Cardiac muscle cell (in vitro differentiated cells and primary cell): ENCODE measurements around the gene PRTFDC1. TPM values are rescaled to one million over a fixed set of nuclear protein-coding genes. Genes with fewer than 3 reads are reported as not detected.

Experiments
- DNase-seq, 2 donors: peaks; one replicate each; pipeline versions ENCODE4 v3.0.0 to v3.0.0-alpha.2; 2010 to 2017; ENCODE audit warnings: low read depth in 1 of 2, low spot score in 1 of 2
- H3K27ac ChIP-seq: fragments of 200-600 bp; sonication (generic); 2 replicates; pipeline ENCODE4 v1.5.1; 2016
- H3K27me3 ChIP-seq: fragments of 200-600 bp; sonication (generic); 2 replicates; pipeline ENCODE4 v1.6.0; 2016; ENCODE audit warnings: control low read depth
- H3K36me3 ChIP-seq: fragments of 200-600 bp; sonication (generic); 2 replicates; pipeline ENCODE4 v1.5.1; 2016; ENCODE audit warnings: control low read depth
- H3K4me1 ChIP-seq: fragments of 200-600 bp; sonication (generic); 2 replicates; pipeline ENCODE4 v1.8.1; 2017; ENCODE audit warnings: low read depth, mild to moderate bottlenecking, mixed run types
- H3K4me3 ChIP-seq: fragments of 200-600 bp; sonication (generic); 2 replicates; pipeline ENCODE4 v1.5.1; 2016; ENCODE audit warnings: mild to moderate bottlenecking
- H3K9me3 ChIP-seq: fragments of 200-600 bp; sonication (generic); 2 replicates; pipeline ENCODE4 v1.5.1; 2017; ENCODE audit warnings: low read depth, mild to moderate bottlenecking, control low read depth
- CTCF ChIP-seq: IDR thresholded peaks from 2 replicates; pipeline ENCODE4 v1.5.1; 2012; ENCODE audit warnings: low read depth, mild to moderate bottlenecking, low read length
- polyA plus RNA-seq: library from polyadenylated mRNA; unstranded; fragments of >200 nt; fragmentation: Nextera tagmentation; extraction: Ambion mirVana; gene quantifications from 2 replicates; pipeline ENCODE4 v1.2.1, GENCODE V29; 2016
- total RNA-seq: library from RNA; depleted of rRNA; stranded (reverse); fragments of >200 nt; gene quantifications from 2 replicates; pipeline ENCODE4 v1.2.3, GENCODE V29; 2016

Gene PRTFDC1
- total and polyA plus RNA-seq, 2 experiments from 2014 or later = 3.1 to 3.8 TPM

GRCh38 chr10:24901686-24902399 lies 50.6 kb downstream of the PRTFDC1 start:
- Histone ChIP-seq H3K4me1 (peaks cover 2% of the 10 kb centered on the region), H3K27me3 (no peaks in the 10 kb centered on the region), H3K9me3 (no peaks in the 10 kb centered on the region), H3K27ac (no peak overlapping the region), H3K4me3 (no peak overlapping the region), H3K36me3 (no peaks in the 10 kb centered on the region)
- TF ChIP-seq CTCF = no peak
- peak in 1 of 2 donors; percentile 88 for DNase-seq

GRCh38 chr10:24900888-24901685 lies 51.3 kb downstream of the PRTFDC1 start:
- H3K36me3 ChIP-seq = no peaks in the 10 kb centered on the region
- no peaks in the 10 kb centered on the region for H3K9me3 ChIP-seq
- H3K4me1 ChIP-seq = peaks cover 2% of the 10 kb centered on the region
- H3K4me3 ChIP-seq = no peak overlapping the region
- TF ChIP-seq CTCF = no peak
- H3K27me3 ChIP-seq = no peaks in the 10 kb centered on the region
- H3K27ac ChIP-seq = no peak overlapping the region
- peak in 1 of 2 donors; percentile 40 for DNase-seq

GRCh38 chr10:24899571-24899970 lies 52.8 kb downstream of the PRTFDC1 start:
- H3K27ac ChIP-seq = no peak overlapping the region
- no peak overlapping the region for H3K4me3 ChIP-seq
- no peaks in the 10 kb centered on the region for H3K36me3 ChIP-seq
- no peak for DNase-seq
- H3K27me3 ChIP-seq = no peaks in the 10 kb centered on the region
- no peaks in the 10 kb centered on the region for H3K9me3 ChIP-seq
- no peak for TF ChIP-seq CTCF
- peaks cover 2% of the 10 kb centered on the region for H3K4me1 ChIP-seq

- DNase-seq = no peak
- TF ChIP-seq CTCF = no peak
- no peaks in the 10 kb centered on the region for H3K27me3 ChIP-seq
- H3K4me1 ChIP-seq = peaks cover 2% of the 10 kb centered on the region
- H3K36me3 ChIP-seq = no peaks in the 10 kb centered on the region
- H3K27ac ChIP-seq = no peak overlapping the region
- no peaks in the 10 kb centered on the region for H3K9me3 ChIP-seq
- H3K4me3 ChIP-seq = no peak overlapping the region
Observed at GRCh38 chr10:24898501-24898900, 53.9 kb downstream of the PRTFDC1 start.

- peak in 1 of 2 donors; percentile 77 for DNase-seq
- no peak for TF ChIP-seq CTCF
- H3K4me3 ChIP-seq = no peak overlapping the region
- H3K9me3 ChIP-seq = no peaks in the 10 kb centered on the region
- H3K27me3 ChIP-seq = no peaks in the 10 kb centered on the region
- no peaks in the 10 kb centered on the region for H3K36me3 ChIP-seq
- no peaks in the 10 kb centered on the region for H3K4me1 ChIP-seq
- no peak overlapping the region for H3K27ac ChIP-seq
Observed at GRCh38 chr10:24897326-24897926, 55.0 kb downstream of the PRTFDC1 start.
